ENCODE results near the gene PSMB4. TPM values are rescaled to one million over a fixed set of nuclear protein-coding genes. Genes with fewer than 3 reads are reported as not detected.

PSMB4 gene
- total RNA-seq, 4 donors from 2014 or later = 119 to 223 (median 167) TPM

DNA sequence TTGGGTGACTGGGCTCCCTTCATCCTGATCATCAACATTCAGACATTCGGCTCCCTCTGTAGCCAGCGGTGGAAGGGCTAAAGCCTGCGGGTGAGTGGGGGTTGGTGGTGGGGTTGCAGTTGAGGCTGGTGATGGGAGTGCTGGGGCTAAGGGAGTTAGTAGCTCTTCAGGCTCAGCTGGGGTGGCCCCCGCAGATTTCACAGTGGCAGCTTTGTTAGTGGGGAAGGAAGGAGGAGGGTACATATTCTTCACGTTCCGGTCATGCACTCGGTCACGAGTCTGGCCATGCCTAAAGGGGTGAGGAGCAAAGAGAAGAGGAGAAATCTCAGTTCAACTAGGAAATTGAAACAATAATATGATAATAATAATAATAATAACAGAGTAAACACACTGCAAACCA lies 6.8 kb downstream of the PSMB4 start:
- no peaks in the 10 kb centered on the region for H3K9me3 ChIP-seq
- no peaks in the 10 kb centered on the region for H3K27me3 ChIP-seq
- TF ChIP-seq, protein P1, sequence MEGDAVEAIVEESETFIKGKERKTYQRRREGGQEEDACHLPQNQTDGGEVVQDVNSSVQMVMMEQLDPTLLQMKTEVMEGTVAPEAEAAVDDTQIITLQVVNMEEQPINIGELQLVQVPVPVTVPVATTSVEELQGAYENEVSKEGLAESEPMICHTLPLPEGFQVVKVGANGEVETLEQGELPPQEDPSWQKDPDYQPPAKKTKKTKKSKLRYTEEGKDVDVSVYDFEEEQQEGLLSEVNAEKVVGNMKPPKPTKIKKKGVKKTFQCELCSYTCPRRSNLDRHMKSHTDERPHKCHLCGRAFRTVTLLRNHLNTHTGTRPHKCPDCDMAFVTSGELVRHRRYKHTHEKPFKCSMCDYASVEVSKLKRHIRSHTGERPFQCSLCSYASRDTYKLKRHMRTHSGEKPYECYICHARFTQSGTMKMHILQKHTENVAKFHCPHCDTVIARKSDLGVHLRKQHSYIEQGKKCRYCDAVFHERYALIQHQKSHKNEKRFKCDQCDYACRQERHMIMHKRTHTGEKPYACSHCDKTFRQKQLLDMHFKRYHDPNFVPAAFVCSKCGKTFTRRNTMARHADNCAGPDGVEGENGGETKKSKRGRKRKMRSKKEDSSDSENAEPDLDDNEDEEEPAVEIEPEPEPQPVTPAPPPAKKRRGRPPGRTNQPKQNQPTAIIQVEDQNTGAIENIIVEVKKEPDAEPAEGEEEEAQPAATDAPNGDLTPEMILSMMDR (IDR thresholded peaks at IDR 0.05) = no peak
- no peak for TF ChIP-seq POLR2A (IDR thresholded peaks at IDR 0.05)
- H3K4me3 ChIP-seq = no peak overlapping the region
- H3K4me1 ChIP-seq = no peaks in the 10 kb centered on the region
- no peak for DNase-seq
- H3K27ac ChIP-seq = no peak overlapping the region
- peaks cover 3 to 85% (median 4%) of the 10 kb centered on the region in 3 donors for H3K36me3 ChIP-seq

- no peaks in the 10 kb centered on the region for H3K4me1 ChIP-seq
- no peak overlapping the region for H3K4me3 ChIP-seq
- peaks cover 3 to 85% (median 4%) of the 10 kb centered on the region in 3 donors for H3K36me3 ChIP-seq
- no peak overlapping the region for H3K27ac ChIP-seq
- no peaks in the 10 kb centered on the region for H3K27me3 ChIP-seq
- TF ChIP-seq, protein P1 (IDR thresholded peaks at IDR 0.05) = no peak
- no peak for TF ChIP-seq POLR2A (IDR thresholded peaks at IDR 0.05)
- no peaks in the 10 kb centered on the region for H3K9me3 ChIP-seq
- DNase-seq = no peak
These were observed 7.9 kb downstream of the PSMB4 start for GRCh38 chr1:151407304-151407703.

- TF ChIP-seq, protein P1 (IDR thresholded peaks at IDR 0.05) = no peak
- no peak for TF ChIP-seq POLR2A (IDR thresholded peaks at IDR 0.05)
- Histone ChIP-seq H3K27ac (no peak overlapping the region), H3K27me3 (no peaks in the 10 kb centered on the region), H3K4me1 (no peaks in the 10 kb centered on the region), H3K9me3 (no peaks in the 10 kb centered on the region), H3K36me3 (peaks cover 3 to 95% (median 4%) of the 10 kb centered on the region in 3 donors), H3K4me3 (no peak overlapping the region)
- DNase-seq = no peak
These were observed 9.5 kb downstream of the PSMB4 start for GRCh38 chr1:151408891-151409290.

DNA sequence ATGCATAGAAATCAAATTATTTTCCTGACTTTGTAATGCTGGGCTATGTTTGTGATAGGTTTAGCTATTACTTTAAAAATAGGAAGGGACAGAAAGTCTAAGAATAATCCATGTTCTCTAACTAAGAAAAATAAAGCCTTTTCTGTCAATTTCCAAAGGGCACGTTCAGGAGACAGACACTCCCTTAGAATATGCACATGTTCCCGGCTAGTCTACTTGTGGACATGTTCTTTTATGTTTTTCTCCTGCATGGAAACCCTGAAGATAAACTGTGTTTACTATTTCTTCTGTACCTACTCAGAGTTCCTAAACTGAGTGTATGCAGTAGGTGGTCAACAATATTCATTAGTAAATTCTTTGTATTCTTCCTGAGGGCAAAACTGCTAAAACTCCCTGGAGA lies 12.5 kb downstream of the PSMB4 start:
- Histone ChIP-seq H3K4me1 (no peaks in the 10 kb centered on the region), H3K36me3 (peaks cover 3 to 95% (median 4%) of the 10 kb centered on the region in 3 donors), H3K27ac (no peak overlapping the region), H3K27me3 (no peaks in the 10 kb centered on the region), H3K9me3 (no peaks in the 10 kb centered on the region), H3K4me3 (no peak overlapping the region)
- no peak for TF ChIP-seq POLR2A (IDR thresholded peaks at IDR 0.05)
- TF ChIP-seq, protein P1 (IDR thresholded peaks at IDR 0.05) = no peak
- DNase-seq = no peak

- Histone ChIP-seq H3K27ac (no peak overlapping the region), H3K36me3 (peaks cover 0 to 92% (median 0%) of the 10 kb centered on the region in 3 donors)
- TF ChIP-seq, protein P1 (IDR thresholded peaks at IDR 0.05) = no peak
- no peak for TF ChIP-seq POLR2A (IDR thresholded peaks at IDR 0.05)
These were observed 16.9 kb downstream of the PSMB4 start for GRCh38 chr1:151416231-151416630.

GRCh38 chr1:151418081-151418480 lies 18.7 kb downstream of the PSMB4 start:
- Histone ChIP-seq H3K27ac (no peak overlapping the region), H3K4me1 (no peaks in the 10 kb centered on the region), H3K36me3 (peaks cover 0 to 92% (median 0%) of the 10 kb centered on the region in 3 donors), H3K4me3 (no peak overlapping the region), H3K27me3 (no peaks in the 10 kb centered on the region), H3K9me3 (no peaks in the 10 kb centered on the region)
- TF ChIP-seq, protein P1 (IDR thresholded peaks at IDR 0.05) = no peak
- TF ChIP-seq POLR2A (IDR thresholded peaks at IDR 0.05) = no peak
- no peak for DNase-seq

More at GRCh38 chr1:151416231-151416630, 16.9 kb downstream of the PSMB4 start:
- Histone ChIP-seq H3K4me1 (no peaks in the 10 kb centered on the region), H3K9me3 (no peaks in the 10 kb centered on the region), H3K4me3 (no peak overlapping the region), H3K27me3 (no peaks in the 10 kb centered on the region)
- no peak for DNase-seq
